ENCODE measurements around the gene SYCP2L. TPM values are rescaled to one million over a fixed set of nuclear protein-coding genes. Genes with fewer than 3 reads are reported as not detected.

SYCP2L gene
- 1.8 and 2.7 TPM in 2 replicates for total RNA-seq (2014; rRNA removed; shearing (Covaris generic))

GRCh38 chr6:10886691-10887502 is at the start of gene SYCP2L:
Gene SYCP2L, plus strand, starts transcription at chr6:10887052. Its CDS starts 75 bp downstream, at chr6:10887127.

GRCh38 chr6:10837995-10838793 is 48.7 kb upstream of the SYCP2L start, which contains the start of gene MAK:
Gene MAK, minus strand, starts transcription at chr6:10838539. Its CDS starts 7,891 bp downstream, at chr6:10830648.

Other genes with a start within 250 kb of the SYCP2L start
- 0.34 and 0.82 TPM in 2 replicates for gene C6orf52, start 192.4 kb upstream of the SYCP2L start, total RNA-seq (2014; rRNA removed; shearing (Covaris generic))
- 33.3 and 35.5 TPM in 2 replicates for gene PAK1IP1, start 192.1 kb upstream of the SYCP2L start, total RNA-seq (2014; rRNA removed; shearing (Covaris generic))
- 63.7 and 72.4 TPM in 2 replicates for gene TMEM14C, start 164.0 kb upstream of the SYCP2L start, total RNA-seq (2014; rRNA removed; shearing (Covaris generic))
- gene TMEM14B, start 139.2 kb upstream of the SYCP2L start, total RNA-seq (2014; rRNA removed; shearing (Covaris generic)) = 58.5 and 65.8 TPM in 2 replicates
- 0.05 and 0.11 TPM in 2 replicates for gene MAK, start 48.5 kb upstream of the SYCP2L start, total RNA-seq (2014; rRNA removed; shearing (Covaris generic))
- gene GCM2, start 5.0 kb upstream of the SYCP2L start, total RNA-seq (2014; rRNA removed; shearing (Covaris generic)) = not detected in 2 replicates
- gene ELOVL2, start 157.3 kb downstream of the SYCP2L start, total RNA-seq (2014; rRNA removed; shearing (Covaris generic)) = 0.24 and 0.30 TPM in 2 replicates
- gene SMIM13, start 206.8 kb downstream of the SYCP2L start, total RNA-seq (2014; rRNA removed; shearing (Covaris generic)) = 7.3 and 9.9 TPM in 2 replicates
- gene ERVFRD-1, start 224.7 kb downstream of the SYCP2L start, total RNA-seq (2014; rRNA removed; shearing (Covaris generic)) = not detected in 2 replicates

All from A375 (cell line).